HG03571 (cell line): Measurements from ENCODE around the gene PRRT1B.

Source experiments
- ATAC-seq: cut with Tn5 transposase; IDR thresholded peaks from one replicate; pipeline ENCODE4 v1.9.1; 2021; ENCODE audit not compliant: unreplicated experiment

Gene PRRT1B

GRCh38 chr9:131522257-131523085, 22.9 kb upstream of the PRRT1B start:
- ATAC-seq = no peak

- ATAC-seq = no peak
Measured at GRCh38 chr9:131523086-131523388, 22.3 kb upstream of the PRRT1B start.

- ATAC-seq = no peak
Measured at GRCh38 chr9:131523451-131524435, 21.6 kb upstream of the PRRT1B start.

- no peak for ATAC-seq
Measured at GRCh38 chr9:131524665-131525315, 20.5 kb upstream of the PRRT1B start.

- ATAC-seq = no peak
Measured at GRCh38 chr9:131525643-131526565, 19.4 kb upstream of the PRRT1B start.

- ATAC-seq = no peak
Measured at GRCh38 chr9:131528186-131528585, 17.1 kb upstream of the PRRT1B start.

- ATAC-seq = no peak
Measured at GRCh38 chr9:131528886-131529505, 16.3 kb upstream of the PRRT1B start.

GRCh38 chr9:131529597-131530545, 15.5 kb upstream of the PRRT1B start:
- no peak for ATAC-seq

GRCh38 chr9:131530546-131530919, 14.8 kb upstream of the PRRT1B start:
- peak; percentile 21 for ATAC-seq

GRCh38 chr9:131530920-131531832, 14.1 kb upstream of the PRRT1B start, which contains the start of gene UCK1:
UCK1 (minus strand) TSS chr9:131531263; CDS start chr9:131531174, 89 bp downstream.
- ATAC-seq = peak; percentile 65

- ATAC-seq = no peak
Measured at GRCh38 chr9:131534721-131535237, 10.5 kb upstream of the PRRT1B start.

- ATAC-seq = no peak
Measured at GRCh38 chr9:131537946-131538345, 7.4 kb upstream of the PRRT1B start.

GRCh38 chr9:131539223-131539923, 6.0 kb upstream of the PRRT1B start:
- ATAC-seq = no peak

- no peak for ATAC-seq
Measured at GRCh38 chr9:131543141-131543540, 2.2 kb upstream of the PRRT1B start.

GRCh38 chr9:131545786-131546335, 538 bp downstream of the PRRT1B start:
- ATAC-seq = no peak

- no peak for ATAC-seq
Measured at GRCh38 chr9:131546336-131547084, 1.2 kb downstream of the PRRT1B start.
